ENCODE measurements around the gene HOXD10.

The HOXD10 gene

GRCh38 chr2:176162911-176163671 lies 46.5 kb downstream of the HOXD10 start:
- DNase-seq (ENCODE audit: low read depth in 2 of 2): no peak

DNA sequence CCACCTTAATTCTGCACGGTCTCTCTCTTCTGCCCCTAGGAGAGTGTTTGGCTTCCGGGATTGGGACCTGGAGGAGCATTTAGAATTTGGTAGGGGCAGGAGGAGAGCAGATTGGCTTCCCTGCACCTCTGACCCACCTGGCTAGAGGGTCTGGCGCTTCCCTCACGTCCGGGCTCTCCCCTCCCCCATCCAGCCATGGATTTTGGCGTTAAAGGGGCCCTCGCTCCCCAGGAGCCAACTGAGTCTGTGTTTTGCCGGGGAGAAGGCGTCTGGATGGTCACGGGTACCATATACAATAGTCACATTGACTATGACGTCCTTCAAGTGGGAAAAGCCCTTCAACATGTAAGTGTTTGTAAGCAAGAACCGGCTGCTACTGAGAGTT lies 47.1 kb downstream of the HOXD10 start:
- no peak for DNase-seq (ENCODE audit: low read depth in 2 of 2)

DNA sequence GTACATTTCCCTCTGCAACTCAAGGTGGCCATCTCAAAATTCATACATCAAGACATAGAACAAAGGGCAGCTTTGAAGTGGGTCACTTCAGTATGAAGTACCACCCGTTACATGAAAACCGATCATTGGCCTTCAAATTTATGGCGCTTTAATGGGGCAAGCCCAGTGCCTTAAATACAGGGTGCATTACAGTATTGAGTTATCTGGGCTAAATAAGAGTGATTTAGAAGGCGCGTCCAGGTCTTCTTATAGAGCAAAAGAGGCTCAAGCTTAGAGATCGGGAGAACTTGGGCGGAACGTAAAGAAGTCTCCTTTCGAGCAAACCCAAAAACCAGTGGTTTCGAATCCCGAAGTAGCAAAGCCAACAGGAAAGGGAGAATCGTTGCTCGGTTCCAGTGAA lies 47.6 kb downstream of the HOXD10 start:
- DNase-seq (ENCODE audit: low read depth in 2 of 2): no peak

GRCh38 chr2:176164611-176165369 lies 48.2 kb downstream of the HOXD10 start:
- no peak for DNase-seq (ENCODE audit: low read depth in 2 of 2)

DNA sequence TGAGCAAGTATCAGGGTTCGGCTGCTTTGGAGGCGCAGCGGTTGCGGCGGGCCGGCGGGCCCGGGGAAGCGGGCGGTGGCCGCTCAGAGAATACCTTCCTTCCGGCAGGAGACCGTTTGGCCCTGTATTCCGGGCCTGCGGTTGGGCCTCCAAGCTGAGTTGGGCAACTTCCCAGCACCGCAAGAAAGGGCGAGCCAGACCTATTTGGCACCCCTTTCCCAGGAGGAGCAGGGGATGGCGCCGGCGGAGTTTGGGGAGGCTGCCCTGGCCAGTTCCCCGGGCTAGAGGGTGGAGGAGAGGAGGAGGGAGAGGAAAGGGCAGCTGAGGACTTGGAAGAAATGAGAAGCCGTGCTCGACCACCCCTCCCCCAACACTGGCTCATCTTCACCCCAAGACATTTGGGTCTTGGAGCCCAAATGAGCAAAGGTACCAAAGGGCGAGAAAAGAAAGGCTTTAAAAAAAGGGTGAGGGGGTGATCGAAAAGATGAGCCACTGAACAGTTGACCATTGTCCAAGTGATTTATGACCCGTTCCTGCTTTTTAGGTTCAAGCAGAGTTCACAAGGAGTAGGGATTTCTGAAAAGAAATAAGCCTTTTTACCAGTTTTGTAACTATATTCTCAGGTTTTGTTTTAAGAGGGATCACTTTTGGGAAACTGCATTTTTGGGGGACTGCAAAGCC lies 48.9 kb downstream of the HOXD10 start:
- no peak for DNase-seq (ENCODE audit: low read depth in 2 of 2)

- no peak for DNase-seq (ENCODE audit: low read depth in 2 of 2)
Observed at GRCh38 chr2:176166272-176166671, 49.7 kb downstream of the HOXD10 start.

DNA sequence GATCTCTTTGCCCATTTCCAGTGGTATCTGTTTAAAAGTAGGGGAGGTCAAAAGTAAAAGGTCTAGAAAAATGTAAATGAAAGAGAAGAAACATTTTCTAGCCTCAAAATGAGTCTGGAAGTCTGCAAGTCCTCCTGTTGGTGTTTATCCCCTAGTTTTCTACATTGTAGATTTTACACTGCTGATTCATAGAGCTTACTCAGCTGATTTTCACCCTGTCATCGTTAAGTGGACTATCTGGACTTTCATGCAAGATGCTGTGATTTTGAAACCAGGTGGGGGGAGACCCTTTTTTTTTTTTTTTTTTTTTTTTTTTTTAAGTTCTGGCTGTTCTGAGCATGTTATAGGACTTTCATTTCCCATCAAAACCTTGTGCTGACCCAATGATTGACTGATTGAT lies 50.8 kb downstream of the HOXD10 start:
- DNase-seq (ENCODE audit: low read depth in 2 of 2): no peak

DNA sequence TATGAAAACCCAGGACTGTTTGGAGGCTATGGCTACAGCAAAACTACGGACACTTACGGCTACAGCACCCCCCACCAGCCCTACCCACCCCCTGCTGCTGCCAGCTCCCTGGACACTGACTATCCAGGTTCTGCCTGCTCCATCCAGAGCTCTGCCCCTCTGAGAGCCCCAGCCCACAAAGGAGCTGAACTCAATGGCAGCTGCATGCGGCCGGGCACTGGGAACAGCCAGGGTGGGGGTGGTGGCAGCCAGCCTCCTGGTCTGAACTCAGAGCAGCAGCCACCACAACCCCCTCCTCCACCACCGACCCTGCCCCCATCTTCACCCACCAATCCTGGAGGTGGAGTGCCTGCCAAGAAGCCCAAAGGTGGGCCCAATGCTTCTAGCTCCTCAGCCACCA lies 52.6 kb downstream of the HOXD10 start:
- DNase-seq (ENCODE audit: low read depth in 2 of 2): no peak

All from stimulated activated CD4-positive, alpha-beta T cell treated with anti-CD3 and anti-CD28 coated beads, Interleukin-1b, Interleukin-23, amount 100 ng/mL, for 1 hour (primary cell).